Stimulated activated CD4-positive, alpha-beta T cell treated with anti-CD3 and anti-CD28 coated beads, TNF-alpha, amount 100 ng/mL, for 1 hour (primary cell): ENCODE results near the gene PTPRU.
"Not testable (repeated sequence)": the region's sequence is repeated elsewhere in the genome, so short reads cannot be mapped to it uniquely, and the experiment has no call there.

Source experiments
- DNase-seq, 3 donors: peaks; one replicate each; pipeline ENCODE4 v3.0.0-alpha.2; 2020; ENCODE audit warnings: low read depth in 3 of 3, low spot score in 1 of 3

Gene PTPRU

GRCh38 chr1:29314685-29315084 is 78.4 kb downstream of the PTPRU start:
- DNase-seq: not testable (repeated sequence)

GRCh38 chr1:29315262-29315661 is 78.9 kb downstream of the PTPRU start:
- no peak for DNase-seq

- DNase-seq: no peak
These were observed 79.6 kb downstream of the PTPRU start for GRCh38 chr1:29315876-29316275.

- no peak for DNase-seq
These were observed 81.0 kb downstream of the PTPRU start for GRCh38 chr1:29317063-29317915.

GRCh38 chr1:29317916-29318530 is 81.7 kb downstream of the PTPRU start:
- DNase-seq: no peak

GRCh38 chr1:29318724-29319123 is 82.4 kb downstream of the PTPRU start:
- DNase-seq: no peak

- no peak for DNase-seq
These were observed 83.2 kb downstream of the PTPRU start for GRCh38 chr1:29319300-29320110.

GRCh38 chr1:29320156-29320940 is 84.0 kb downstream of the PTPRU start:
- no peak for DNase-seq

GRCh38 chr1:29321176-29321575 is 84.9 kb downstream of the PTPRU start:
- DNase-seq: no peak

- no peak for DNase-seq
These were observed 85.9 kb downstream of the PTPRU start for GRCh38 chr1:29322147-29322694.

- no peak for DNase-seq
These were observed 86.7 kb downstream of the PTPRU start for GRCh38 chr1:29322861-29323585.

GRCh38 chr1:29323636-29324035 is 87.3 kb downstream of the PTPRU start:
- no peak for DNase-seq

- no peak for DNase-seq
These were observed 87.9 kb downstream of the PTPRU start for GRCh38 chr1:29324202-29324601.

- DNase-seq: no peak
These were observed 88.5 kb downstream of the PTPRU start for GRCh38 chr1:29324771-29325351.

- DNase-seq: no peak
These were observed 89.4 kb downstream of the PTPRU start for GRCh38 chr1:29325675-29326074.

- no peak for DNase-seq
These were observed 89.8 kb downstream of the PTPRU start for GRCh38 chr1:29326123-29326522.

GRCh38 chr1:29327223-29327935 is 91.1 kb downstream of the PTPRU start:
- no peak for DNase-seq

- DNase-seq: no peak
These were observed 92.9 kb downstream of the PTPRU start for GRCh38 chr1:29329022-29329775.
